GOT3 (cell line): ENCODE measurements around the gene NOTCH4.
A peak's percentile ranks its signal among the peaks of the same experiment; 100 is the strongest.
"Not testable (repeated sequence)": the region's sequence is repeated elsewhere in the genome, so short reads cannot be mapped to it uniquely, and the experiment has no call there.

Source experiments
- DNase-seq: peaks from one replicate; lab custom pipeline; 2025; ENCODE audit warnings: mixed read lengths; lab: John Stamatoyannopoulos, UW

The NOTCH4 gene

DNA sequence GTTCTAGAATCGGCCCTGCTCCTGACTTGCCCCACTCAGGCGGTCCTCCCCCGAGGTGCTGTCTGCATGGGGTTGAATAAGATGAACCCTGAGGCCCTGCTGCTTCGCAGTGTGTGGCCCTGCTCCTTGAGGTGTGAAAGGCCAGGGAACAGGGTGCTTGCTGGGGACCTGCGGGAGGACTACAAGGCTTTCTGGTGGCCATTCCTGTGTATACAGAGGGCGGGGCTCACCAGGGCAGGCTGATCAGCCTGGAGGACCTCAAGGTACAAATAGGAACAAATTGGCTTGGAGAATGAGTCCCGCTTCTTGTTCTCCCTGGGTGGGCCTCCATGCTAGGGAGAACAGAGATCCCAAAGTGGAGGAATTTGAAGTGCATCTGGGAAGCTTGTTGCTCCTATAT, 5.7 kb downstream of the NOTCH4 start:
- no peak for DNase-seq

DNA sequence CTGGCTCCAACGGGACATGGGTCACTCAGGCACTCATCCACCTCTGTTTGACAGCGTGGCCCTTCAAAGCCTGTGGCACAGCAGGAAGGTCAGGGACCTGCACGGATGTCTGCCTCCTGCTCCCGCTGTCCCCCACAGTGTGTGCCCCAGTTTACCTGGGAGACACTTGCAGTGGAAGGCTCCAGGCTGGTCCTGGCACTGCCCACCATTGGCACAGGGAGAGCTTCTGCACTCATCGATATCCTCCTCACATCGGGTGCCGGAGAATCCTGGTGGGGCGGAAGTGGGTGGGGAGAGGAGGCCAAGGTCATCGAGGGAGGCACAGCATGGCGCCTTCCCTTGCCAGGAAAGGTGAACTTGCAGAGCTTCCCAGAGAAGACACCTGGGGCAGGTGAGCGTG, 6.9 kb downstream of the NOTCH4 start:
- DNase-seq, result no peak

DNA sequence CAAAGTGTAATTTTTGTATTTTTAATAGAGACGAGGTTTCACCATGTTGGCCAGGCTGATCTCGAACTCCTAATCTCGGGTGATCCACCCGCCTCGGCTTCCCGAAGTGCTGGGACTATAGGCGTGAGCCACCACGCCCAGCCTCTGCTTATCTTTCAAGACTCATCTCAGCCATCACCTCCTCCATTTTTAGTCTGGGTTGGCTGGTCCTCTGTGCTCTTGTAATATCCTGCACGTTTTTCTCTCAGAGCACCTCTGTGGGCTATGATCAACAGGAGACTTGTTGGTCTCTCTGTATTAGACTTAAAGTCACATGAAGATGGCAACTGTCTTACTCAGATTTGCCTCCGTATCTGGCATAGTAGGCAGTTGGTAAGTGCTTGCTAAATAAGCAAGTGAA, 7.6 kb downstream of the NOTCH4 start:
- no peak for DNase-seq

DNA sequence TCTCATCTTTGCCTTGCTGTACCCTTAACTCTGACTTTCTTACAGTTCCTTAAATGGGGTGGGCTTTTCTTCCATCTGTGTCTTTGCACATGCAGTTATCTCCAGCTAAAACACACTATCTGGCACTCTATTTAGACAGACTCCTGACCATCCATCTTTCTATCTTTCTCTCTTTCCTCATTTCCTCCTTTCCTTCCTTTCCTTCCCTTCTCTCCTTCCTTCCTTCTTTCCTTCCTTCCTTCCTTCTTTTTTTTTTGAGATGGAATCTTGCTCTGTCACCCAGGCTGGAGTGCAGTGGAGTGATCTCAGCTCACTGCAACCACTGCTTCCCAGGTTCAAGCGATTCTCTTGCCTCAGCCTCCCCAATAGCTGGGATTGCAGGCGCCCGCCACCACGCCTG, 8.2 kb downstream of the NOTCH4 start:
- no peak for DNase-seq

DNA sequence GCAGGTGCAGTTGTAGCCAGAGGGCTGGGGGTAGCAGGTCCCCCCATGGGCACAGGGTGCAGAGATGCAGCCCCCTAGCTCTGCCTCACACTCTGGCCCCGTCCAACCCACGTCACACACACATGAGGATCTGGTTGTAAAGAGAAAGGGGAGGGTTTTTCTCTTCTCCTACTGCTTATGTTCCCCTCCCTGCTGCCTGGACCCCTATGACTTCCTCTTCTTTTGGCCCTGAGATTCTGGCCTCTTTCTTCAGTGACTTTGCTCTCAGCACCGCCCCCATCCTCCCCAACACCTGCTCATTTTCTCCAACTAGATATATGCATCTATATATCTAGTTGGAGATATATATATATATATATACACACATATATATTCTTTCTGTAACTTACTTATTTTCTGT, 9.7 kb downstream of the NOTCH4 start:
- DNase-seq, result no peak

DNA sequence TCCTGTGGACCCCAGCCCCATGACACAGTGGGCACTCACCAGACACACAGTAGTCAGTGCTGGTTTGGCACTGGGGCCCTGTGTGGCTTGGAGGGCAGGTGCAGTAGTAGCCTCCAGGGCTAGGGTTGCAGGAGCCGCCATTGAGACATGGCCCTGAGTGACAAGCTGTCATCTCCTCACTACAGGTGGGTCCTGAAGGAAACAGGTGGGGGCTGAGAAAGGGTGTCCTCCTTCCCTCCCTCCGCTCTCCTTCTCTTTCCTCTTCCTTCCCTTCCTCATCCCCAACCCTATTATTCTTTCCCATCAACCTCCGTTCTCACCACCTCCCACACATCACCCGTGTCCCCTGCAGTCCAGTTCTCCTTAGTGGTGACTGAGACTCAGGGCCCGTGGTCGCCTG, 10.2 kb downstream of the NOTCH4 start:
- DNase-seq, result no peak

DNA sequence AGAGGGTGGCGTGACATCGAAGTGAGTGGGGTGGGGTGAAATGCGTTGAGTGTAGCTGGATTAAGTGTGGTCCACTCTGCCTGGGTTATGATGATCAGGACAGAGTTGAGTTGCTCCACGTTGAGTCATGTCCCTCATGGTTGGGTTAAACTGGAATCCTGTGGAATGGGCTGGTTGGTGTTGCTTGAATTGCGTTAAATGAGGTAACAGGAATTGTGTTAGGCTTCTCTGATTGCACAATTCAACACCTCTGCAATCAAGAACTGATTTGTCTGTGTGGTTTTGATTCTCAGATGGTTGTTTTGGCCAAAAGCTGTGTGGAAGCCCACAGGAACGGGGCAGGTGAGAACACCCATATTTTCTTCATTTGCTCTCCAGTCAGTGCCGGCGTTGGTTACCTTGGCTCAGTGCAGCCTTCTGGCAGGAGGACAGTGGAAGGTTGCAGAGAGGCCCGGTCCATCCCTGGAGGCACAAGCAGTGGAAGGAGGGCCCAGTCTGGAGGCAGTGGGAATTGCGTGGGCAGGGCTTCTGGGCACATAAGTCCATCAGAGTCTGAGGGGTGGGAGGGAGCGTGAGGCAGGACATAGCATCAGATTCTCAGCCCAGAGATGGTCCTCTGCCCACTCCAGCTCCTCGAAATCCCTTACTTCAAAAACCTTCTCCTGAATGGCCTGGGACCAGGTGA, 11.6 kb downstream of the NOTCH4 start:
- DNase-seq, result no peak

DNA sequence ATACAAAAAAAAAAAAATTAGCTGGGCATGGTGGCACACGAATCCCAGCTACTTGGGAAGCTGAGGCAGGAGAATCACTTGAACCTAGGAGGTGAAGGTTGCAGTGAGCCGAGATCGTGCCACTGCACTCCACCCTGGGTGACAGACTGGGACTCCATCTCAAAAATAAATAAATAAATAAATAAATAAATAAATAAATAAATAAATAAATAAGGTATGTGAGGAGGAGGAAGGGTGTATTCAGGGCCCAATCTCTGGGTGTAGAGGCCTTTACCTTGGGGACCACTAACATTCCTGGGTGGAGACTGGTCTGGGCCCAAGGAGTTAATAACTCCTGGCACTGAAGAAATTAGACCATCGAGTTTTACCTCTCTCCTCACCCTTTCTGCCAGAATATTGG, 12.4 kb downstream of the NOTCH4 start:
- DNase-seq, result not testable (repeated sequence)

DNA sequence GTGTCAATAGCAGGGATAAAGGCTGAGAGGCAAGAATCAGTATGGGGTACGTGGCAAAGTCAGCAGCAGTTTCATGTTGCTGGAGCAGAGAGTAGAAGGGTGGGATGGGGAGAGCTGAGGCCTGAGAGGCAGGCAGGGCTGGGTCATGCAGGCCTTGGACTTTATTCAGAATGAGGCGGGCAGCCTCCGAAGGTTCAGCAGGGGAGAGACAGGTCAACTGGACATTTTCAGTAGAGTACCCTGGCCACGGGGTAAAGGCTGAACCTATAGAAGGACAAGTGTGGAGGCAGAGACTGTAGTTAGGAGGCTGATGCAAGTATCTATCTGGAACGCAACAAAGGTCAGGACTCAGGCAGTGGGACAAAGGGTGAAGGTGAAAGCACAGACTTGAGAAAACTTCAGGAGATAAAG, 13.7 kb downstream of the NOTCH4 start:
- DNase-seq, result no peak

DNA sequence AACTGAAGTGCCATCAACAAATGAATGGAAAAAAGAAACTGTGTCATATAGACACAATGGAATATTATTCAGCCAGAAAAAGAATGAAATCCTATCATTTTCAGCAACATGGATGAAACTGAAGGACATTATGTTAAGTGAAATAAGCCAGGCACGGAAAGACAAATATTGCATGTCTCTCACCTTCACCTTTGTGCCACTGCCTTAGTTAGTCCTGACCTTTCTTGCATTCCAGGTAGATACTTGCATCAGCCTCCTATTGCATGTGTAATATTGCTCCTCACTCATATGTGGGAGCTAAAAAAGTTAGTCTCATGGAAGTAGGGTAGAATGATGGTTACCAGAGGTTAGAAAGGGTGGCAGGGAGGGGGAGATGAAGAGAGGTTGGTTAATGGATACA, 14.9 kb downstream of the NOTCH4 start:
- DNase-seq, result no peak

DNA sequence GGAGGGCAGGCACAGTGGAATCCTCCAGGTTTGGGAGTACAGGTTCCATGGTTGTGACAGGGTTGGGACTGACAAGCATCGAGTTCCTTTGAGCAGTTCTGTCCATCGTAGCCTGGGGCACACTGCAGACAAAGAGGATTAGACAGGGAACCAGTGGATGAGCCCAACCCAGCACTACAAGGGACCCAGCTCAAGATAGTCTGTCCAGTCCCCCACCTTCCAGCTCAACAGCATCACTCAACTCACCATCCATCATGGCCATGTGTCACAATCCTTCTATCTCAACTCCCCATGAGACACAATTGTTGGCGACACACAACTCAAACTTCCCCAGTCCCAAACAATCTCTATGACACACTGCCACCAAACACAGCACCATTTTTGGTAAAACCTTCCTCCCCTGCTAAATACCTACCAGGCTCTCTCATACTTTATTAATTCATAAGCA, 19.6 kb downstream of the NOTCH4 start:
- no peak for DNase-seq

DNA sequence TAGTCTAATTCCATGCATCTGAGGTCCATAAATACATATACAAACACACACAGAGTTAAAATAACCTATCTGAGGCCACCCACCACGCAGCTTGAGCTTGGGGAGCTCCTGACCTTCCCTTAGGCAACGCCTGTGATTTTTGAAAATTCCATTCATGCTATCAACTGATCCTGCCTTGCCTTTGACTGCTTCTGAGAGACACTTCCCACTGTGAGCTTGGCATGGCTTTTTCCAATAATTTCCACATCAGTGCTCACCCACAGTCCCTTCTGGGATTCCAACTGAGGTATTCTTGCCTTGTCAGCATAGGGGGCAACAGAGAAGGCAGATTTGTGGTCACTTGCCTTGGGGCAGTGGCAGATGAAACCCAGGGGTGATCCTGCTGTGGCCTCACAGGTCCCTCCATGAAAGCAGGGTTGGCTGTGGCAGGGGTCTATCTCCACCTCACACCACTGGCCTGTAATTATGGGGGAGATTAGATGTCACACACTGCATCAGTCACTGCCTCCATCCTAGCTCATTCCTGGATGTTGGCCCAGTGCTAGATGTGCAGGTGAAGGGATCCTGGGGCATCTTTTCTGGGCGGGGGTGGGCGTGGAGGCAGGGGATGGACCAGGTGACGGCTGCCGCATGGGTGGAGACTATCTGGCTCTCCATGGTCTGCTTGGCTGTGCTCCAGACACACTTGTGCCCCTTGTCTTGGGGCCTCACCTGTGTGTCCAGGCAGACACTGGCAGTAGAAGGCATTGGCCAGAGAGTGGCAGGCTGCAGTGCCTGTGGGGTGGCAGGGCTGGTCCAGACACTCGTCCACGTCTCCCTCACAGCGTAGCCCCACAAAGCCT, 20.2 kb downstream of the NOTCH4 start:
- no peak for DNase-seq

DNA sequence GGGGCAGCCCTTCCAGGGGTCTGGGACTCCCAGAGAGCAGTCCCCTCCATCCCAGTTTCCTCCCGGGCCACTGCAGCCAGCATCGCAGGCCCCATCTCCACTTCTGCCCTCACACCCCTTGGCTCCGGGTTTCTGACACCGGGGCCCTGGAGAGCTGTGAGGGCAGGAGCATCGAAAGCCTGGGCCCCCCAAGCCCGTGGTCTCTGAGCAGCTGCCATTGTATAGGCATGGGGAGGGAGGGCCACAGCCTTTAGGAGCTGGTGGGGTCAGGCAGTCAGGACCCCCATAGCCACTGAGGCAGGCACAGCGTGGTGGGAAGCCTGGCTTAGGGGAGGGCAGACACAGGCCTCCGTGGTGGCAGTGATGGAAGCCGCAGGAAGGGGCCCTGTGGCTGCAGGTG, 21.7 kb downstream of the NOTCH4 start:
- no peak for DNase-seq

DNA sequence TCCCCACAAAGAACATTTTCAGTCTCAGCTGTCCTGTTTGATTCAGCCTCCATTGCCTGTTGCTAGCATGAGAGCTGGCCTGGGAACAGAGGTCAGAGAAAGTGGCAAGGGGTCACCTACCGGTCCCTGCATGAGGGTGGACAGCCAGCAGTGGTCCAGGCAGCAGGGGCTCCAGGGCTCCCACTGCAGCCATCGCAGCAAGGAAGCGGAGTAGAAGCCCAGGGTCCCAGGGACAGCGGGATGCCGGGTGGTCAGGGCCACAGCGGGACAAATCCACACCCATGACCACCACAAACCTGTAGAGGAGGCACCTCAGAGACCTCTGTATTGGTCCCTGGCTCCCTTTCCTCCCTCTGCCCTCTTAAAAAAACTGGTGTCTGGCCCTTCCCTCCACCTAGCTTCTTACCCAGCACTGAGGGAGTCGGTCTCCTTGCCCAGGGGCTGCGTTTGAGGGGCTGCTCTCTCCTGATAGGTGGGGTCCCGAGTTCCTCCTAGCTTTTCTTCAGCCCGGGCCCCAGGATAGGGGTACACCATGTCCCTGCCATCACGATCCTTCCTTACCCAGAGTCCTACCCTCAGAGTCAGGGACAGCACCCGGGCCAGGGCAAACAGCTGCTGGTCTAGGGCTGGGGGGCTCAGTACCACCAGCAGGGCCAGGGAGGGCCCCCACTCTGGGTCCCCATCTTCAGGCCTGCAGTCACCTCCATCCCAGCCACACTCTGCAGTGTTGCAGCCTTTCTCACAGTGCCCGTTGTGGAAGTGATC, 23.0 kb downstream of the NOTCH4 start:
- DNase-seq, result no peak

DNA sequence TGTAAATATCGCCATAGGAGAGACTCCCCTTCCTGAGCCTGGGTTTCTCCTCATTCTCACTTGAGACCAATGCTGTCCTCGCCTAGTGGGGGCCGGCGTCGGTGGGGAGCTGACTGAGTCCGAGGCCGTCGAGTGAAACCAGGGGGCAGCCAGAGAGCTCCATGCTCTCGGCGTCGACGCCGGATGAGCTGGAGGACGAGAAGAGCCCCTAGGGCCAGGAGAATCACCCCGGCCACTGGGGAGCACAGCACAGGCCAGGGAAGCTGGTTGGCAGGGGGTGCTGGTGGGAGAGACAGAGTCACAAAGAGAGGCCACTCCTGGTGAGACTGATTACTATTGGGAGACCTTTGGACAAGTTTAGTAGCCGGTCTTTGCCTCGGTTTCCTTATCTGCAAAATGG, 25.0 kb downstream of the NOTCH4 start:
- no peak for DNase-seq

DNA sequence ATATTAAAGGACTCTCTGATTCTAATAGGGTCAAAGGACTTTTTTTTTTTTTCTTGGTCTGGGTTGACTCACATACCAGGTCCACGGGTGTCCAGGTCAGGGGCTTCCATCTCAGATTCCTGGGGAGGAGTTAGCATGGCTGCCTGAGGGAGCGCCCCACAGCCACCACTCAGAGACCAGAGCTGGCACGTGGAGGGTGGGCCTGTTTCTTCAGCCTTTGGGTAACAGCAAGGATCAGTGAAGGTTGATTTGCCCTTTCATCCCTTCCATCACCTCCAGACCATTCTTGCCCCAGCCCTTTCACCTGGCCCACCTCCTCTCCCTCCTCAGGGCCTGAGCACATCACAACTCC, 25.5 kb downstream of the NOTCH4 start:
- DNase-seq, result no peak

DNA sequence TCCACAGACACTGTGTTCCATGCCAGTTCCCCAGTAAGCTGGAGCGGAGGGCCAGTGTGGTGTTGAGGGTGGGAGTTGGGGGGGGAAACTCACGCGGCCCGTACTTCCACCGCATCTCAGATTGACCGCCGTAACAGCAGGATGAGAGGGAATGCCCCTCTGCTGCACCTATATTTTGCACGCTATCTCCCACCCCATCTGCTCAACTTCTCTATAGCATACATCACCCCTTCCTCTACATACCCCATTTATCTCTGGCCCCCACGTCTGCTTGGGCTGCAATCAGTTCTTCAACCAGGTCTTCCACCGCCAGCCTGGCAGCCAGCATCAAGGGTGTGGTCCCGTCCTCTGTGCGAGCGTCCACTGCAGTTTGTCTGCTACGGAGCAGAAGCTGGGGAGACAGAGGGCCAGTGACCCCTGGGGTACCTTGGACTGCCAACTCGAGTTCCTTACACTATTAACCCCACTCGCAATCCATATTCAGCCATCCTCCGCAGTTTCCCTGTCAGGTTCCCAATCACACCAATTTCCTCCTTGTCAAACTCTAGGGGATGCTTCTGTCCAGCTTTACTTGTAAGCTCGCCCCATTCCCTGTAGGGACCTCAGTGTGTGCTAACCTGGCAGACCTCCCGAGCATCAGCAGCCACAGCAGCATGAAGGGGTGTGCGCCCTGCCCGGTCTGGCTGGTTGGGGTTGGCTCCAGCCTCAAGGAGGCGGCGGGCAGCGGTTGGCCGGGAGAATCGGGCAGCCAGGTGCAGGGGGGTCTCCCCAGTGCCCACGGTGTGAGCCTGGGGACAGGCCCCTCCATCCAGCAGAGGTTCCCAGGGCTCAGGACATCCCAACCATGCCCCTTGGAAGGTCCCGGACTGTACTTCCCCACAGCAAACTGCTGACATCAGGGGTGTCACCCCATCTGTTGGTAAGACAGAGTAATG, 26.9 kb downstream of the NOTCH4 start:
- DNase-seq, result no peak

DNA sequence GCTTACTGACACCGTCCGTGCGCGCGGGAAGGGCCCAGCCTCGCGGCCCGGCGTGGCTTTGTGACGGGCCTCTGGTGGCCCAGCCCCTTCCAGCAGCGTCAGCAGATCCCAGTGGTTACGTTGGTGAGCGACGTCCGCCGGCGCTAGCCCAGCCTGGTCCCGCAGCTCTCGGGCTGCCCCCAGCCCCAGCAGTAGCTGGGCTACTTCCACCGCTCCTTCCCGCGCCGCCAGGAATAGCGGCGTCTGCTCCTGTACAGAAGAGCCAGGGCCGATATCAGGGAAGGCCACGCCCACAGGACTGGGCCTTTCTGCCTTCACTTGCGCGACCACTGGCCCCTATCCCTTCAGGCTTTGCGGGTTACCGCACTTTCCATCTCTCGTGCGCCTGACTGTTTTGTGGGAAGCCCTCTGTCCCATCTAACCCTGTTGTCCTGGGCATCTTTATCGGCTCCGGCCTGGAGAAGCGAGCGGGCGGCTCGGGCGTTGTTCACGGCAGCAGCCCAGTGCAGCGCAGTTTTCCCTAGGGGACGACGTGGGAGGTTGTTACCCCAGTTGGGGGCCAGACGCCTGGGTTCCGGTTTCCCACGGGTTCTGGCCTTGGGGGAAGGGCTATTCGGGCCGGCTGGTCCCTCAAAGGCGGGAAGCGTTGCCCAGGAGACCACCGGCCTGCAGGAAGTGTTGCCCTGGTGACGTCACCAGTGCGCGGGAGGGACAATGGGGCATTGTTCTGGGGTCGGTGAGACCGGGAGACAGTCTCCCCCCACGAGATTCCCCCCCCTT, 27.8 kb downstream of the NOTCH4 start:
- no peak for DNase-seq

DNA sequence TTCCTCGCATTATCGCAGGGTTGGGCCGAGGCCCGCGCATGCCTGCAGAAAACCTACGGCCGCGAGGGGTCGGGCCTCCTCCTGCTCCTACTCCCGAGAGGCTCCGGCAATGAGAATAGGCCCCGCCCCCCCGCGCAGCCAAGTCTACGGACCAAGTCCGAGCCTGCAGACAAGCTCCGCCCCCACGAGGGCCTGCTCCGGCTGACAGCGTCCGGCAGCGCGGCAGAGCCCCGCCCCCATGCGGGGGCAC, 28.3 kb downstream of the NOTCH4 start:
- peak; percentile 99 for DNase-seq

DNA sequence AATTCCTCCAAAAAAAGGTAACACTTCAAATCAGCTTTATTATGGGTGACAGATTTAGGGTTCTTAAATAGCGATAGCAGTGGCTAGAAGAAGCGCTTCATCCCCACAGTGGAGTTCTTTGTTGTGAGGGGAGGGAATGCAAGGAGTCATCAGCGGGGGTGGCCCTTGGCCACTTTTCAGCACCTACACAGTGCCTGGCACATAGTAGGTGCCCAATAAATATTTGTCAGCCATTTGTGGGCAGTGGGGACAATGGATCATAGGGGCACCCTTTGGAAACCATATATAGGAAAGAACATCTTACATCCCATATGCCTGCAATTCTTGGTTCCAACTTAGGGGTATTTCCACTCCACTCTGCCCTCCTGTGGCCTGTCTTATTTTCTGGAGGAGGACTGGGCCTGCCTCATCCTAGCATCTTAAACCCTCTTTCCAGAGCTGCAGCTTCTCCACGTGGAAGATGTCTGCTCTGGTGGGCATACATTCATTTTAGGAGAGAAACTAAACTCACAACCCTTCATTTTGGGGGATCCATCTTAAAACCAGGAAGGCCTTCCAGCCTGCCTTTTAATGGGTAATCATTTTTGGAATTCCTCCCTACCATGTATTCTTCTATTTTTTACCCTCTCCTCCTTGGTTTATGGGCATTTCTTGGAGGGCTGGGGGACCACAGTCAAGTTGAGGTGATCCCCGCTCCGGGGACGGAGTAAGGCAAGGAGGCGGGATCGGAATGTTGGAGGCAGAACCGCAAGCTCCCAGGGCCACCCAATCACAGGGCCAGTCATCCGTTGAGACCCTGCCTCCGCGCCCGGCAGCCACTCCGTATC, 28.8 kb downstream of the NOTCH4 start:
- DNase-seq, result no peak
